Retinal pigment epithelial cell (primary cell): ENCODE data around the gene ADAMTS16.

ENCODE experiments used
- DNase-seq: peaks from one replicate; pipeline ENCODE4 v3.0.0-alpha.2; 2010; ENCODE audit warnings: low read depth
- H3K4me3 ChIP-seq: 2 replicates; pipeline ENCODE4 v1.5.1; 2011; ENCODE audit warnings: mild to moderate bottlenecking, low read length, control low read depth, moderate library complexity
- TF ChIP-seq, protein P1 (sequence below): conservative IDR thresholded peaks from 2 replicates; pipeline ENCODE4 v1.5.1; 2011; ENCODE audit warnings: low read depth, low read length, control low read depth, inconsistent platforms

ADAMTS16 gene

GRCh38 chr5:5105531-5105930, 34.6 kb upstream of the ADAMTS16 start:
- no peak for DNase-seq
- H3K4me3 ChIP-seq = no peak overlapping the region
- TF ChIP-seq, protein P1, sequence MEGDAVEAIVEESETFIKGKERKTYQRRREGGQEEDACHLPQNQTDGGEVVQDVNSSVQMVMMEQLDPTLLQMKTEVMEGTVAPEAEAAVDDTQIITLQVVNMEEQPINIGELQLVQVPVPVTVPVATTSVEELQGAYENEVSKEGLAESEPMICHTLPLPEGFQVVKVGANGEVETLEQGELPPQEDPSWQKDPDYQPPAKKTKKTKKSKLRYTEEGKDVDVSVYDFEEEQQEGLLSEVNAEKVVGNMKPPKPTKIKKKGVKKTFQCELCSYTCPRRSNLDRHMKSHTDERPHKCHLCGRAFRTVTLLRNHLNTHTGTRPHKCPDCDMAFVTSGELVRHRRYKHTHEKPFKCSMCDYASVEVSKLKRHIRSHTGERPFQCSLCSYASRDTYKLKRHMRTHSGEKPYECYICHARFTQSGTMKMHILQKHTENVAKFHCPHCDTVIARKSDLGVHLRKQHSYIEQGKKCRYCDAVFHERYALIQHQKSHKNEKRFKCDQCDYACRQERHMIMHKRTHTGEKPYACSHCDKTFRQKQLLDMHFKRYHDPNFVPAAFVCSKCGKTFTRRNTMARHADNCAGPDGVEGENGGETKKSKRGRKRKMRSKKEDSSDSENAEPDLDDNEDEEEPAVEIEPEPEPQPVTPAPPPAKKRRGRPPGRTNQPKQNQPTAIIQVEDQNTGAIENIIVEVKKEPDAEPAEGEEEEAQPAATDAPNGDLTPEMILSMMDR = no peak

DNA sequence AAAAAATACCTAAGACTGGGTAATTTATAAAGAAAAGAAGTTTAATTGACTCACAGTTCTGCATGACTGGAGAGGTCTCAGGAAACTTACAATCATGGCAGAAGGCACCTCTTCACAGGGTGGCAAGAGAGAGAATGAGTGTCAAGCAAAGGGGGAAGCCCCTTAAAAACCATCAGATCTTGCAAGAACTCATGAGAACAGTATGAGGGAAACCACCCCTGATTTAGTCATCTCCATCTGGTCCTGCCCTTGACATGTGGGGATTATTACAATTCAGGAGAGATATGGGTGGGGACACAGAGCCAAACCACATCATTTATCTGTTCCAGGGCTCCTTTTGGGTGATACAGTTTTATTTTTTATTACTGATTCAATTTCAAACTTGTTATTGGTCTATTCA, 23.2 kb upstream of the ADAMTS16 start:
- H3K4me3 ChIP-seq = no peak overlapping the region
- no peak for DNase-seq
- TF ChIP-seq, protein P1 = no peak

DNA sequence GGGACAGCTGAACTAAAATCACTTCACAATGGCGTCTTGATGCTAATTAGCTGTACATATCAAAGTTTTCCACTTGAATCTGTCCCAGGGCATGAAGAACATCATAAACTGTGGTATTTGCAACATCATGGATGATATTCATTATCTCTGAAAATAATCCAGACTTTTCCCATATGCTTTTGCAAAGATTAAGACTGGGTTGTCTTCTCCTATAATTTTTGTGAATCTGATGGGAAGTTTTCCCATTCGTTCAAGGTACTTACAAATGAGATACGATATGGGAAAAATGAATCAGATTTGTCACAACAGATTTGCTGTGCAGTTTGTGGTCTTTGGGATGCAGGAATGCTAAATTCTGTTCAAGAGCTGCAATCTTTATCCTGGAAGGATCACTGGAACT, 17.4 kb upstream of the ADAMTS16 start:
- DNase-seq = no peak
- H3K4me3 ChIP-seq = no peak overlapping the region
- TF ChIP-seq, protein P1 = no peak

GRCh38 chr5:5124231-5124630, 15.9 kb upstream of the ADAMTS16 start:
- TF ChIP-seq, protein P1 = no peak
- DNase-seq = no peak

GRCh38 chr5:5126444-5126843, 13.7 kb upstream of the ADAMTS16 start:
- TF ChIP-seq, protein P1 = no peak
- DNase-seq = no peak
- no peak overlapping the region for H3K4me3 ChIP-seq

More at GRCh38 chr5:5124231-5124630, 15.9 kb upstream of the ADAMTS16 start:
- no peak overlapping the region for H3K4me3 ChIP-seq

GRCh38 chr5:5128766-5129165, 11.4 kb upstream of the ADAMTS16 start:
- TF ChIP-seq, protein P1 = no peak
- H3K4me3 ChIP-seq = no peak overlapping the region
- no peak for DNase-seq

- no peak for DNase-seq
- TF ChIP-seq, protein P1 = no peak
- no peak overlapping the region for H3K4me3 ChIP-seq
Observed at GRCh38 chr5:5132234-5132633, 7.9 kb upstream of the ADAMTS16 start.
